ENCODE data around the gene HEXIM1. TPM values are rescaled to one million over a fixed set of nuclear protein-coding genes. Genes with fewer than 3 reads are reported as not detected.

HEXIM1 gene
- total RNA-seq, 1 experiment from 2014 or later: 78.0 TPM

- CTCF ChIA-PET: interaction anchor here (1.1 to 4.8 kb wide), 8 partner anchors 10 to 39 kb away, joined by 3 to 158 read pairs (median 19); partner anchors contain the start of genes ACBD4 and HEXIM1
- Mint-ChIP-seq H3K4me3 (ENCODE audit: unreplicated experiment) (peak overlapping the region; percentile 77), H3K36me3 (ENCODE audit: insufficient read depth, unreplicated experiment) (peaks cover 42% of the 10 kb centered on the region), H3K9me3 (ENCODE audit: unreplicated experiment) (no peaks in the 10 kb centered on the region), H3K27me3 (ENCODE audit: insufficient read depth, unreplicated experiment) (no peaks in the 10 kb centered on the region), H3K27ac (ENCODE audit: unreplicated experiment) (peak overlapping the region; percentile 99), H3K4me1 (ENCODE audit: low read depth, unreplicated experiment) (peaks cover 27% of the 10 kb centered on the region)
- H3K4me3 ChIP-seq (ENCODE audit: low read depth, low read length): peak overlapping the region; percentile 27
- no TSS peak for BruUV-seq (replicated peaks)
- H3K9me3 ChIP-seq: no peaks in the 10 kb centered on the region
- no peaks in the 10 kb centered on the region for H3K36me3 ChIP-seq (ENCODE audit: control insufficient read depth, insufficient read depth, low read length)
- no peak for TF ChIP-seq CTCF (IDR thresholded peaks at IDR 0.05; ENCODE audit: insufficient read depth in 1 of 2, low read depth in 1 of 2, low read length in 1 of 2, severe bottlenecking in 1 of 2, unreplicated experiment in 1 of 2)
- no peak for DNase-seq
- intact Hi-C loops (cut with micrococcal nuclease; ENCODE audit: unreplicated experiment): no loop called here
- POLR2A ChIA-PET: interaction anchor here (1.0 to 5.9 kb wide), 7 partner anchors 11 to 155 kb away, joined by 3 to 279 read pairs (median 22); partner anchors contain the start of genes ACBD4, HEXIM1 and MAP3K14
- H3K4me1 ChIP-seq: peaks cover 42% of the 10 kb centered on the region
- no peaks in the 10 kb centered on the region for H3K27me3 ChIP-seq (replicated peaks; ENCODE audit: control insufficient read depth, insufficient read depth, low read length)
Measured at GRCh38 chr17:45162025-45162687, 13.9 kb downstream of the HEXIM1 start.

GRCh38 chr17:45164734-45165269, 16.5 kb downstream of the HEXIM1 start:
- no peak overlapping the region for H3K4me3 Mint-ChIP-seq (ENCODE audit: unreplicated experiment)

More at GRCh38 chr17:45164734-45165269, 16.5 kb downstream of the HEXIM1 start:
- CTCF ChIA-PET: interaction anchor here (0.8 to 1.2 kb wide), 2 partner anchors 15 to 30 kb away, joined by 3 to 4 read pairs; partner anchors contain the start of gene ACBD4
- Histone ChIP-seq H3K36me3 (ENCODE audit: control insufficient read depth, insufficient read depth, low read length) (no peaks in the 10 kb centered on the region), H3K4me1 (peaks cover 24% of the 10 kb centered on the region), H3K4me3 (ENCODE audit: low read depth, low read length) (no peak overlapping the region), H3K27me3 (replicated peaks; ENCODE audit: control insufficient read depth, insufficient read depth, low read length) (no peaks in the 10 kb centered on the region), H3K9me3 (no peaks in the 10 kb centered on the region)
- DNase-seq: no peak
- no peak for TF ChIP-seq CTCF (IDR thresholded peaks at IDR 0.05; ENCODE audit: insufficient read depth in 1 of 2, low read depth in 1 of 2, low read length in 1 of 2, severe bottlenecking in 1 of 2, unreplicated experiment in 1 of 2)
- no TSS peak for BruUV-seq (replicated peaks)
- Mint-ChIP-seq H3K4me1 (ENCODE audit: low read depth, unreplicated experiment) (peaks cover 21% of the 10 kb centered on the region), H3K27ac (ENCODE audit: unreplicated experiment) (no peak overlapping the region), H3K9me3 (ENCODE audit: unreplicated experiment) (no peaks in the 10 kb centered on the region), H3K36me3 (ENCODE audit: insufficient read depth, unreplicated experiment) (peaks cover 30% of the 10 kb centered on the region), H3K27me3 (ENCODE audit: insufficient read depth, unreplicated experiment) (no peaks in the 10 kb centered on the region)
- intact Hi-C loops (cut with micrococcal nuclease; ENCODE audit: unreplicated experiment): no loop called here
- POLR2A ChIA-PET: interaction anchor here (0.5 to 1.7 kb wide), 2 partner anchors 14 to 16 kb away, joined by 3 to 5 read pairs; partner anchors contain the start of gene HEXIM1

All from Caco-2 (cell line).